GM19043 (cell line): ENCODE results near the gene NDE1.

Source experiments
- ATAC-seq: cut with Tn5 transposase; IDR thresholded peaks from one replicate; pipeline ENCODE4 v1.9.1; 2021; ENCODE audit warnings: low read depth; ENCODE audit not compliant: unreplicated experiment

NDE1 gene

DNA sequence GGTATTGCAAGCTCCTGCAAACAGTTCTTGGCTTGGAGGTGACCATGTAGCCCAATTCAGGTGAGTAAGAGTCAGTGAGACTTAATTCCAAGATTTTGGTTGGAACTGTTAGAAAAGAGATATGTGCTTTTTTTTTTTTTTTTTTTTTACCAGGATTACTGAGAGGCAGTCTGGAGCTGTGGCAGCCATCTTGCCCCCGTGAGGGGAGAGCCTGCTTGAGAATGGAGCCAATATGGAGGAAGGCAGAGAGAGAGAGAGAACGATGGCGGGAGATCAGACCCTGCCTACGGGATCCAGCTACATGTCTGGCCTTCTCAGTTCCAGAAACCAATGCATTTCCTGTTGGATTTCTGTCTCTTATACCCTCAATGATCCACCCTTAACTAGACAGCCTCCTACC, 109.0 kb downstream of the NDE1 start:
- no peak for ATAC-seq

- no peak for ATAC-seq
Observed at GRCh38 chr16:15760129-15760528, 110.1 kb downstream of the NDE1 start.

GRCh38 chr16:15764112-15764511, 114.1 kb downstream of the NDE1 start:
- ATAC-seq: no peak

DNA sequence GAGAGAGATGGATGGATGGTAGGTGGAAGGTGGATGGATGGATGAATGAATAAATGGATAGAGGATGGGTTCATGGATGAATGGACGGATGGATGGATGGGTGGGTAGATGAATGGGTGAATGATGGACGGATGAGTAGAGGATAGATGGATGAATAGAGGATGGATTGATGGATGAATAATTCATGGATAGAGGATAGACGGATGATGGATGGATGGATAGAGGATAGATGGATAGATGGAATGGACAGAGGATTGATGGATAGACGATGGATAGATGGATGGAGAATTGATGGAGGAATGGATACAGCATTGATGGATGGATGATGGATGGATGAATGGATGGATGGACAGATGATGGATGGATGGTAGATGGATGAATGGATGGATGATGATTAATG, 115.1 kb downstream of the NDE1 start:
- no peak for ATAC-seq

- peak; percentile 61 for ATAC-seq
Observed at GRCh38 chr16:15765880-15766279, 115.8 kb downstream of the NDE1 start.

- ATAC-seq: no peak
Observed at GRCh38 chr16:15766918-15767317, 116.9 kb downstream of the NDE1 start.

- ATAC-seq: no peak
Observed at GRCh38 chr16:15768201-15768600, 118.2 kb downstream of the NDE1 start.

GRCh38 chr16:15769239-15769638, 119.2 kb downstream of the NDE1 start:
- ATAC-seq: no peak

GRCh38 chr16:15770107-15770506, 120.1 kb downstream of the NDE1 start:
- no peak for ATAC-seq

DNA sequence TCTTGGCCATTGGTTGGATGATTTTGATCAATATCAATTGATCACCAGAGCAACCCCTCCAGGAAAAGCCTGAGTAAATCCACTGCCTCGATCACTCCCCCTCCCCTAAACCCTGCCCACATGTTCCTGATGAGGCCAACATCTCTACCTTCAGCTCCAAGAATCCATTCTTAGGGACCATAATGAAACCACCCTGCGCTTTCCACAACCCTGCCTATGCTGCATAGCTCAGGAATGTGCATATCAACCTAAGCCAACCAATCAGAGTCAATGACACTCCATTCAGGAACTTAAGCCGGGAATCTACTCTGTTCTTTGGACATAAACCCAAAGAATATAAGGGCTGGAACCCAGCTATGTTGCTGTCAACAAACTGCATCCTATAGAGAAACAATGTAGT, 120.5 kb downstream of the NDE1 start:
- ATAC-seq: no peak

- no peak for ATAC-seq
Observed at GRCh38 chr16:15771694-15772093, 121.6 kb downstream of the NDE1 start.

- no peak for ATAC-seq
Observed at GRCh38 chr16:15772579-15773293, 122.7 kb downstream of the NDE1 start.

- no peak for ATAC-seq
Observed at GRCh38 chr16:15773968-15774367, 123.9 kb downstream of the NDE1 start.

GRCh38 chr16:15775209-15775608, 125.2 kb downstream of the NDE1 start:
- no peak for ATAC-seq

DNA sequence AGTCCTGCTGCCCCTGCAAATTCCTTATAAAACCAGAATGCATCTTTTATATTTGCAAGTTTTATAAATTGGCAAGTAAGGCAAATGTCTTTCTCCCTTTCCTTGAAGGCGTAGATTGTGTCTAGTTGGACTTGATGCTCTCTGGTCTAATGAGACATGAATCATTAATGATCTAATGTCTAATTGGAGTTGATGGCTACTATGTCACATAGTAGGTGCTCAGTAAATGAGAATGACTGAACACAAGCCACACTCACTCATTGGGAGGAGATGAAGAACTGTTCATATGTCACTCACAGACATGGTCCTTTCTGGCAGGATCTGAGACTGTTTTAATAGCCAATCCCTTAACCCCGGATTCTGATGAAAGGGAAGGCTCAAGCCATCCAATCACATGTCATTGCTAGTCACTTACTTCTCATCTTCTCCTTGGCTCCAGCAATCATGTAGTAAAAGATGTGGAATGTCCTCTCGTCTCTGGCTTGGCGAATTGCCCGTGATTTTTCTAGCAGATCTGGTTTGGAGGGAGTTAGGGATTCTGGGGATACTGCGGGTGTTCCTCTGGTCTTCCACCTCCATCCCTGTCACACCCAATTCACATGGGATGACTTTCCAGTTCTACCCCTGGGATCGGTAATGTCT, 125.7 kb downstream of the NDE1 start:
- ATAC-seq: no peak
